GDM1 (cell line): Measurements from ENCODE around the gene CACNA1H.

Experiments
- DNase-seq: peaks from one replicate; lab custom pipeline; 2025; lab: John Stamatoyannopoulos, UW

CACNA1H gene

GRCh38 chr16:1152651-1153259 lies at the start of gene CACNA1H:
TSS of gene CACNA1H (plus strand) at chr16:1153106. CDS start at chr16:1153738, 632 bp downstream.
- DNase-seq, result no peak

GRCh38 chr16:1103636-1103980 lies 49.3 kb upstream of the CACNA1H start:
- DNase-seq, result no peak

- peak; percentile 9 for DNase-seq
These were observed 46.9 kb upstream of the CACNA1H start for GRCh38 chr16:1105888-1106620.

- DNase-seq, result no peak
These were observed 46.2 kb upstream of the CACNA1H start for GRCh38 chr16:1106659-1107058.

GRCh38 chr16:1107141-1107540 lies 45.8 kb upstream of the CACNA1H start:
- no peak for DNase-seq

- no peak for DNase-seq
These were observed 45.2 kb upstream of the CACNA1H start for GRCh38 chr16:1107731-1108130.

- no peak for DNase-seq
These were observed 44.3 kb upstream of the CACNA1H start for GRCh38 chr16:1108299-1109252.

- no peak for DNase-seq
These were observed 43.3 kb upstream of the CACNA1H start for GRCh38 chr16:1109648-1110047.

- no peak for DNase-seq
These were observed 40.3 kb upstream of the CACNA1H start for GRCh38 chr16:1112506-1113184.

- DNase-seq, result no peak
These were observed 39.4 kb upstream of the CACNA1H start for GRCh38 chr16:1113489-1113888.

GRCh38 chr16:1113889-1114526 lies 38.9 kb upstream of the CACNA1H start:
- DNase-seq, result no peak

GRCh38 chr16:1116693-1117077 lies 36.2 kb upstream of the CACNA1H start:
- DNase-seq, result no peak

- DNase-seq, result no peak
These were observed 35.6 kb upstream of the CACNA1H start for GRCh38 chr16:1117176-1117900.

GRCh38 chr16:1117926-1118325 lies 35.0 kb upstream of the CACNA1H start:
- no peak for DNase-seq

GRCh38 chr16:1119129-1119528 lies 33.8 kb upstream of the CACNA1H start:
- DNase-seq, result no peak

- no peak for DNase-seq
These were observed 32.9 kb upstream of the CACNA1H start for GRCh38 chr16:1119766-1120576.

- no peak for DNase-seq
These were observed 32.3 kb upstream of the CACNA1H start for GRCh38 chr16:1120577-1120941.

- no peak for DNase-seq
These were observed 31.9 kb upstream of the CACNA1H start for GRCh38 chr16:1121009-1121408.

- DNase-seq, result no peak
These were observed 31.1 kb upstream of the CACNA1H start for GRCh38 chr16:1121601-1122397.
